T-helper 17 cell (primary cell): ENCODE data around the gene ARHGAP29. TPM values are rescaled to one million over a fixed set of nuclear protein-coding genes. Genes with fewer than 3 reads are reported as not detected.

Experiments
- ATAC-seq: fragments of 150-1000 bp; cut with Tn5 transposase; 2 replicates; pipeline ENCODE4 v1.10.0; 2021; ENCODE audit warnings: mild to moderate bottlenecking, moderate library complexity
- DNase-seq, 3 donors: peaks; one replicate each; pipeline versions ENCODE4 v3.0.0 to v3.0.0-alpha.2; 2020 to 2021
- H3K9me3 ChIP-seq: one replicate; pipeline ENCODE4 v1.7.0; 2013; ENCODE audit warnings: low read length, mild to moderate bottlenecking; ENCODE audit not compliant: control insufficient read depth, poor library complexity, severe bottlenecking
- H3K27ac Mint-ChIP-seq: one replicate; pipeline ENCODE4 v1.8.0; 2022; ENCODE audit warnings: mild to moderate bottlenecking, moderate library complexity, mixed read lengths
- H3K27me3 Mint-ChIP-seq: one replicate; pipeline ENCODE4 v1.8.0; 2022; ENCODE audit warnings: mixed read lengths
- H3K36me3 Mint-ChIP-seq: one replicate; pipeline ENCODE4 v1.8.0; 2022; ENCODE audit warnings: low read depth, mixed read lengths
- H3K4me1 Mint-ChIP-seq: one replicate; pipeline ENCODE4 v1.8.0; 2022; ENCODE audit warnings: mild to moderate bottlenecking, mixed read lengths
- H3K4me3 Mint-ChIP-seq: one replicate; pipeline ENCODE4 v1.8.0; 2022; ENCODE audit warnings: mild to moderate bottlenecking, moderate library complexity, mixed read lengths
- total RNA-seq, 4 donors: library from RNA in 2 of 4; stranded (reverse) in 2 of 4; gene quantifications; one replicate each; pipeline ENCODE4 v1.2.3 and lab custom pipeline; 2022 to 2026

ARHGAP29 gene
- total RNA-seq (under 1 TPM in 1 of 2 donors, not detected in 1; 0.13 TPM), total RNA-seq (lab: John Stamatoyannopoulos, UW) (0 to 0.81 reads per million in 2 donors)

GRCh38 chr1:94237291-94238226 lies at the start of gene ARHGAP29:
Gene ARHGAP29 (minus strand): TSS chr1:94237584. CDS start chr1:94231611, 5,973 bp downstream.
- H3K36me3 Mint-ChIP-seq: peaks cover 4% of the 10 kb centered on the region
- H3K27ac Mint-ChIP-seq: no peak within 1 kb of the TSS
- DNase-seq (peak; percentile 7 to 16 (median 16)), ATAC-seq (peak; percentile 81)
- H3K27me3 Mint-ChIP-seq: peaks cover 55% of the 10 kb centered on the region
- peaks cover 11% of the 10 kb centered on the region for H3K4me1 Mint-ChIP-seq
- H3K9me3 ChIP-seq: no peaks in the 10 kb centered on the region
- peak within 1 kb of the TSS; percentile 83 for H3K4me3 Mint-ChIP-seq

- peaks cover 3% of the 10 kb centered on the region for H3K36me3 Mint-ChIP-seq
Observed at GRCh38 chr1:94286864-94287437, 49.6 kb upstream of the ARHGAP29 start.

GRCh38 chr1:94285031-94285654 lies 47.8 kb upstream of the ARHGAP29 start:
- H3K9me3 ChIP-seq: no peaks in the 10 kb centered on the region

More at GRCh38 chr1:94286864-94287437, 49.6 kb upstream of the ARHGAP29 start:
- Mint-ChIP-seq H3K4me3 (no peak overlapping the region), H3K4me1 (no peaks in the 10 kb centered on the region), H3K27ac (no peak overlapping the region), H3K27me3 (peaks cover 24% of the 10 kb centered on the region)
- H3K9me3 ChIP-seq: no peaks in the 10 kb centered on the region
- ATAC-seq: no peak
- DNase-seq: no peak

GRCh38 chr1:94284476-94284875 lies 47.1 kb upstream of the ARHGAP29 start:
- Mint-ChIP-seq H3K27me3 (peaks cover 23% of the 10 kb centered on the region), H3K4me1 (peaks cover 2% of the 10 kb centered on the region), H3K27ac (no peak overlapping the region), H3K4me3 (no peak overlapping the region), H3K36me3 (no peaks in the 10 kb centered on the region)
- DNase-seq (no peak), ATAC-seq (no peak)
- no peaks in the 10 kb centered on the region for H3K9me3 ChIP-seq

More at GRCh38 chr1:94285031-94285654, 47.8 kb upstream of the ARHGAP29 start:
- Mint-ChIP-seq H3K27me3 (peaks cover 23% of the 10 kb centered on the region), H3K4me3 (no peak overlapping the region), H3K27ac (no peak overlapping the region), H3K4me1 (peaks cover 2% of the 10 kb centered on the region), H3K36me3 (no peaks in the 10 kb centered on the region)
- DNase-seq (no peak), ATAC-seq (no peak)

GRCh38 chr1:94283462-94283861 lies 46.1 kb upstream of the ARHGAP29 start:
- no peak for DNase-seq
- no peak for ATAC-seq
- no peak overlapping the region for H3K4me3 Mint-ChIP-seq
- H3K27ac Mint-ChIP-seq: no peak overlapping the region
- no peaks in the 10 kb centered on the region for H3K36me3 Mint-ChIP-seq
- H3K9me3 ChIP-seq: no peaks in the 10 kb centered on the region
- H3K27me3 Mint-ChIP-seq: peaks cover 23% of the 10 kb centered on the region
- peaks cover 2% of the 10 kb centered on the region for H3K4me1 Mint-ChIP-seq

GRCh38 chr1:94282143-94282711 lies 44.8 kb upstream of the ARHGAP29 start:
- no peaks in the 10 kb centered on the region for H3K9me3 ChIP-seq
- H3K36me3 Mint-ChIP-seq: no peaks in the 10 kb centered on the region
- H3K4me3 Mint-ChIP-seq: no peak overlapping the region
- DNase-seq (no peak), ATAC-seq (no peak)
- peaks cover 2% of the 10 kb centered on the region for H3K4me1 Mint-ChIP-seq
- H3K27ac Mint-ChIP-seq: no peak overlapping the region
- H3K27me3 Mint-ChIP-seq: peaks cover 23% of the 10 kb centered on the region

GRCh38 chr1:94281361-94282142 lies 44.2 kb upstream of the ARHGAP29 start:
- no peaks in the 10 kb centered on the region for H3K36me3 Mint-ChIP-seq
- no peak overlapping the region for H3K4me3 Mint-ChIP-seq
- H3K27me3 Mint-ChIP-seq: peaks cover 23% of the 10 kb centered on the region
- H3K27ac Mint-ChIP-seq: no peak overlapping the region
- no peaks in the 10 kb centered on the region for H3K9me3 ChIP-seq
- peaks cover 2% of the 10 kb centered on the region for H3K4me1 Mint-ChIP-seq
- no peak for DNase-seq
- no peak for ATAC-seq

- no peak for ATAC-seq
- peaks cover 23% of the 10 kb centered on the region for H3K27me3 Mint-ChIP-seq
- DNase-seq: no peak
- peaks cover 2% of the 10 kb centered on the region for H3K4me1 Mint-ChIP-seq
- H3K27ac Mint-ChIP-seq: no peak overlapping the region
- H3K9me3 ChIP-seq: no peaks in the 10 kb centered on the region
- no peaks in the 10 kb centered on the region for H3K36me3 Mint-ChIP-seq
- no peak overlapping the region for H3K4me3 Mint-ChIP-seq
Observed at GRCh38 chr1:94280541-94280940, 43.2 kb upstream of the ARHGAP29 start.

GRCh38 chr1:94279462-94279861 lies 42.1 kb upstream of the ARHGAP29 start:
- Mint-ChIP-seq H3K36me3 (no peaks in the 10 kb centered on the region), H3K27me3 (peaks cover 13% of the 10 kb centered on the region), H3K4me1 (peaks cover 2% of the 10 kb centered on the region), H3K4me3 (no peak overlapping the region), H3K27ac (no peak overlapping the region)
- DNase-seq (no peak), ATAC-seq (no peak)
- no peaks in the 10 kb centered on the region for H3K9me3 ChIP-seq

- DNase-seq (no peak), ATAC-seq (no peak)
- Mint-ChIP-seq H3K27me3 (peaks cover 12% of the 10 kb centered on the region), H3K27ac (no peak overlapping the region), H3K4me1 (peaks cover 2% of the 10 kb centered on the region), H3K4me3 (no peak overlapping the region), H3K36me3 (no peaks in the 10 kb centered on the region)
- H3K9me3 ChIP-seq: no peaks in the 10 kb centered on the region
Observed at GRCh38 chr1:94279038-94279437, 41.7 kb upstream of the ARHGAP29 start.

- no peaks in the 10 kb centered on the region for H3K36me3 Mint-ChIP-seq
- no peak for ATAC-seq
- no peak overlapping the region for H3K4me3 Mint-ChIP-seq
- no peak for DNase-seq
- no peak overlapping the region for H3K27ac Mint-ChIP-seq
- H3K4me1 Mint-ChIP-seq: peaks cover 2% of the 10 kb centered on the region
- no peaks in the 10 kb centered on the region for H3K9me3 ChIP-seq
- peaks cover 12% of the 10 kb centered on the region for H3K27me3 Mint-ChIP-seq
Observed at GRCh38 chr1:94276988-94277434, 39.6 kb upstream of the ARHGAP29 start.

- no peak overlapping the region for H3K27ac Mint-ChIP-seq
- H3K27me3 Mint-ChIP-seq: peaks cover 15% of the 10 kb centered on the region
- no peaks in the 10 kb centered on the region for H3K9me3 ChIP-seq
- no peak for ATAC-seq
- H3K4me1 Mint-ChIP-seq: no peaks in the 10 kb centered on the region
- no peak overlapping the region for H3K4me3 Mint-ChIP-seq
- no peaks in the 10 kb centered on the region for H3K36me3 Mint-ChIP-seq
- no peak for DNase-seq
Observed at GRCh38 chr1:94275083-94275482, 37.7 kb upstream of the ARHGAP29 start.
